K562 (cell line): ENCODE results near the gene PRDM4. TPM values are rescaled to one million over a fixed set of nuclear protein-coding genes. Genes with fewer than 3 reads are reported as not detected.

Source experiments
- CCNT2 ChIP-seq: IDR thresholded peaks from 2 replicates; pipeline ENCODE4 v1.6.1; 2011; ENCODE audit warnings: borderline replicate concordance, low read depth, mild to moderate bottlenecking, moderate library complexity, mixed read lengths, low read length; ENCODE audit not compliant: insufficient read length; ENCODE audit errors: extremely low read depth
- CSDE1 ChIP-seq, 2 experiments: fragments of 450-650 bp; IDR thresholded peaks; 2 replicates each; pipeline ENCODE4 v1.6.1; 2016; ENCODE audit warnings: mild to moderate bottlenecking in 1 of 2
- CTCF ChIP-seq, 3 experiments: IDR thresholded peaks in 2 of 3; conservative IDR thresholded peaks in 1 of 3; 2 replicates each; pipeline ENCODE4 v1.5.1; 2011 to 2012; ENCODE audit warnings: low read length in 3 of 3, mild to moderate bottlenecking in 3 of 3, control low read depth in 2 of 3, improper control_type of control experiment in 1 of 3, inconsistent platforms in 1 of 3, low read depth in 1 of 3, mixed read lengths in 1 of 3, moderate library complexity in 1 of 3; ENCODE audit not compliant: insufficient read depth in 2 of 3
- EGR1 ChIP-seq: fragments of 450-650 bp; conservative IDR thresholded peaks from 2 replicates; pipeline ENCODE4 v1.6.1; 2017; ENCODE audit warnings: mild to moderate bottlenecking
- EHMT2 ChIP-seq: fragments of 450-650 bp; IDR thresholded peaks from 2 replicates; pipeline ENCODE4 v1.6.1; 2018; ENCODE audit warnings: antibody characterized with exemption
- HMGXB4 ChIP-seq: sonication (generic); formaldehyde crosslinking; IDR thresholded peaks from 2 replicates; pipeline ENCODE4 v1.8.1; 2023; ENCODE audit warnings: mild to moderate bottlenecking, missing genetic modification reagents
- KAT7 ChIP-seq: sonication (generic); formaldehyde crosslinking; IDR thresholded peaks from 2 replicates; pipeline ENCODE4 v1.8.0; 2022; ENCODE audit warnings: missing genetic modification reagents, mild to moderate bottlenecking, borderline replicate concordance
- KLF1 ChIP-seq: fragments of 450-650 bp; IDR thresholded peaks from 2 replicates; pipeline ENCODE4 v1.6.1; 2016; ENCODE audit warnings: missing genetic modification characterization, missing compliant biosample characterization
- RBM15 ChIP-seq: fragments of 200-400 bp; formaldehyde crosslinking; IDR thresholded peaks from 2 replicates; pipeline ENCODE4 v1.6.1; 2018; ENCODE audit warnings: mild to moderate bottlenecking, low read length, moderate library complexity; ENCODE audit not compliant: insufficient read depth
- TBP ChIP-seq: optimal IDR thresholded peaks from 2 replicates; pipeline ENCODE3; 2011; ENCODE audit warnings: low read depth, low read length, improper control_type of control experiment
- UBTF ChIP-seq, 2 experiments: IDR thresholded peaks; 2 replicates each; pipeline ENCODE4 v1.6.1; 2012; ENCODE audit warnings: improper control_type of control experiment in 2 of 2, low read depth in 2 of 2, low read length in 2 of 2, borderline replicate concordance in 1 of 2
- YY1 ChIP-seq, 3 experiments: IDR thresholded peaks; 2 replicates each; pipeline ENCODE4 v1.6.1; 2011; ENCODE audit warnings: low read length in 2 of 3, mild to moderate bottlenecking in 2 of 3, moderate library complexity in 2 of 3, borderline replicate concordance in 1 of 3, control low read depth in 1 of 3, low read depth in 1 of 3; ENCODE audit not compliant: insufficient read depth in 3 of 3, insufficient replicate concordance in 2 of 3, control insufficient read depth in 1 of 3, insufficient read length in 1 of 3; ENCODE audit errors: extremely low read depth in 1 of 3
- ZNF324 ChIP-seq: fragments of 250-450 bp; sonication (Bioruptor Pico); IDR thresholded peaks from 2 replicates; pipeline ENCODE4 v1.4.0; 2020; ENCODE audit warnings: mild to moderate bottlenecking
- ZNF507 ChIP-seq: conservative IDR thresholded peaks from 2 replicates; pipeline ENCODE4 v1.6.1; 2017; ENCODE audit warnings: missing genetic modification characterization, missing compliant biosample characterization
- ZNF740 ChIP-seq, 3 experiments: fragments of 200-800 bp in 1 of 3; sonication (Bioruptor generic) in 1 of 3; sonication (generic) in 1 of 3; formaldehyde crosslinking in 1 of 3; IDR thresholded peaks; 2 replicates each; pipeline versions ENCODE4 v1.6.1 to v1.8.0; 2016 to 2022; ENCODE audit warnings: mild to moderate bottlenecking in 2 of 3, missing compliant biosample characterization in 2 of 3, missing genetic modification characterization in 2 of 3, missing genetic modification reagents in 1 of 3
- ZSCAN32 ChIP-seq: fragments of 450-650 bp; formaldehyde crosslinking; IDR thresholded peaks from 2 replicates; pipeline ENCODE4 v1.4.0; 2020; ENCODE audit warnings: mild to moderate bottlenecking, moderate library complexity
- polyA plus RNA-seq, 8 experiments: library from polyadenylated mRNA; depleted of rRNA in 4 of 8; stranded (reverse) in 5 of 8; unstranded in 3 of 8; fragments of >200 nt; fragmentation: Nextera tagmentation in 2 of 8; fragmentation: Illumina TruSeq in 1 of 8; extraction: Ambion mirVana in 2 of 8; extraction: Trizol in 1 of 8; gene quantifications; 2 replicates each; pipeline versions ENCODE4 v1.2.1 to v1.2.3, GENCODE V29; 2011 to 2014; ENCODE audit warnings: inconsistent platforms in 1 of 8, missing spikeins in 1 of 8
- total RNA-seq, 7 experiments: library from RNA; depleted of rRNA in 6 of 7; stranded (reverse); fragments of >200 nt in 6 of 7; fragmentation: Illumina TruSeq in 2 of 7; extraction: Trizol in 2 of 7; gene quantifications; 2 replicates each; pipeline versions ENCODE4 v1.2.1 to v1.2.3, GENCODE V29; 2011 to 2021; ENCODE audit warnings: low replicate concordance in 1 of 7

PRDM4 gene
- total and polyA plus RNA-seq, 9 of the 15 experiments (the other 6 are each of a cell fraction or from before 2014, with no cell fraction given): 5.9 to 26.0 (median 20.0) TPM

- TF ChIP-seq YY1 (IDR thresholded peaks at IDR 0.05; ENCODE audit: borderline replicate concordance in 1 of 3, control insufficient read depth in 1 of 3, extremely low read depth in 1 of 3, insufficient read depth in 3 of 3, insufficient read length in 1 of 3, insufficient replicate concordance in 2 of 3, low read depth in 1 of 3, low read length in 2 of 3) (peak; percentile 61 to 93 (median 89)), ZNF740 (CRISPR knock-in tag; IDR thresholded peaks at IDR 0.05) (no peak), ZNF740 (tag; IDR thresholded peaks at IDR 0.05) (no peak), UBTF (IDR thresholded peaks at IDR 0.05; ENCODE audit: borderline replicate concordance in 1 of 2, low read depth in 2 of 2, low read length in 2 of 2) (peak in 1 of 2 experiments; percentile 51; a peak in 1 of 4 replicates), EHMT2 (no peak), RBM15 (no peak), CSDE1 (IDR thresholded peaks at IDR 0.05) (peak in 1 of 2 experiments; percentile 81; a peak in 2 of 4 replicates), CTCF (IDR thresholded peaks at IDR 0.05 in 2 of 3, conservative IDR thresholded peaks at IDR 0.05 in 1 of 3; ENCODE audit: insufficient read depth in 2 of 3, low read depth in 1 of 3, low read length in 3 of 3) (no peak), EGR1 (no peak), ZSCAN32 (CRISPR knock-in tag) (no peak), ZNF324 (no peak), KLF1 (tag) (peak; percentile 57; the same call in 1 of the 2 replicates), ZNF507 (no peak), KAT7 (CRISPR knock-in tag) (peak; percentile 80; the same call in 1 of the 2 replicates), TBP (peak; percentile 86), CCNT2 (peak; percentile 44), HMGXB4 (CRISPR knock-in tag) (peak; percentile 84; the same call in 1 of the 2 replicates)
Observed at GRCh38 chr12:107685360-107686248, 75.3 kb downstream of the PRDM4 start, which contains the start of gene PWP1 (continued).
